Neural progenitor cell (in vitro differentiated cells): ENCODE measurements around the gene SERPINA6. TPM values are rescaled to one million over a fixed set of nuclear protein-coding genes. Genes with fewer than 3 reads are reported as not detected.

Experiments
- DNase-seq: peaks from one replicate; pipeline ENCODE4 v3.0.0-alpha.2; 2016; ENCODE audit warnings: low spot score
- H2AFZ ChIP-seq: fragments of 200-600 bp; sonication (generic); replicated peaks from 2 replicates; pipeline ENCODE4 v1.6.1; 2016; ENCODE audit warnings: antibody characterized with exemption
- H3F3A ChIP-seq: fragments of 200-600 bp; sonication (generic); 2 replicates; pipeline ENCODE4 v1.6.1; 2016; ENCODE audit warnings: antibody characterized with exemption, low read depth
- H3K27ac ChIP-seq: fragments of 200-600 bp; sonication (generic); 2 replicates; pipeline ENCODE4 v1.5.1; 2016; ENCODE audit warnings: mild to moderate bottlenecking
- H3K27me3 ChIP-seq: fragments of 200-600 bp; sonication (generic); 2 replicates; pipeline ENCODE4 v1.6.1; 2016; ENCODE audit warnings: mild to moderate bottlenecking, moderate library complexity
- H3K36me3 ChIP-seq: fragments of 200-600 bp; sonication (generic); 2 replicates; pipeline ENCODE4 v1.5.1; 2016
- H3K4me1 ChIP-seq: fragments of 200-600 bp; sonication (generic); 2 replicates; pipeline ENCODE4 v1.6.1; 2016; ENCODE audit warnings: mixed run types
- H3K4me2 ChIP-seq: fragments of 200-600 bp; sonication (generic); 2 replicates; pipeline ENCODE4 v1.6.1; 2016
- H3K4me3 ChIP-seq: fragments of 200-600 bp; sonication (generic); 2 replicates; pipeline ENCODE4 v1.5.1; 2016
- H3K79me2 ChIP-seq: fragments of 200-600 bp; sonication (generic); 2 replicates; pipeline ENCODE4 v1.6.1; 2016; ENCODE audit warnings: low read depth
- H3K9ac ChIP-seq: fragments of 200-600 bp; sonication (generic); 2 replicates; pipeline ENCODE4 v1.6.1; 2016
- H3K9me3 ChIP-seq: fragments of 200-600 bp; sonication (generic); 2 replicates; pipeline ENCODE4 v1.5.1; 2016; ENCODE audit warnings: low read depth
- H4K20me1 ChIP-seq: fragments of 200-600 bp; sonication (generic); 2 replicates; pipeline ENCODE4 v1.6.1; 2016; ENCODE audit warnings: low read depth
- H3K27ac Mint-ChIP-seq: 3 replicates; pipeline ENCODE4 v1.8.0; 2021; ENCODE audit warnings: mixed read lengths
- H3K27me3 Mint-ChIP-seq: 2 replicates; pipeline ENCODE4 v1.8.0; 2022; ENCODE audit warnings: low read depth, mild to moderate bottlenecking, inconsistent platforms, moderate library complexity, mixed read lengths; ENCODE audit not compliant: insufficient read depth
- H3K36me3 Mint-ChIP-seq: 3 replicates; pipeline ENCODE4 v1.8.0; 2021; ENCODE audit warnings: mixed read lengths
- H3K4me1 Mint-ChIP-seq: 3 replicates; pipeline ENCODE4 v1.8.0; 2021; ENCODE audit warnings: mixed read lengths
- H3K4me3 Mint-ChIP-seq: 3 replicates; pipeline ENCODE4 v1.8.0; 2021; ENCODE audit warnings: mild to moderate bottlenecking, moderate library complexity, mixed read lengths
- H3K9me3 Mint-ChIP-seq: 3 replicates; pipeline ENCODE4 v1.8.0; 2020; ENCODE audit warnings: mixed read lengths
- EZH2 ChIP-seq: fragments of 200-600 bp; sonication (generic); IDR thresholded peaks from 2 replicates; pipeline ENCODE4 v1.6.1; 2017; ENCODE audit warnings: antibody characterized with exemption, mild to moderate bottlenecking, moderate library complexity
- EZH2phosphoT487 ChIP-seq: fragments of 200-600 bp; sonication (generic); IDR thresholded peaks from 2 replicates; pipeline ENCODE4 v1.6.1; 2017; ENCODE audit warnings: antibody characterized with exemption
- total RNA-seq: library from RNA; depleted of rRNA; stranded (reverse); fragments of >200 nt; gene quantifications from 2 replicates; pipeline ENCODE4 v1.2.3, GENCODE V29; 2015; ENCODE audit warnings: low replicate concordance
- TF ChIP-seq, protein P1 (sequence below): fragments of 200-600 bp; sonication (generic); IDR thresholded peaks from 2 replicates; pipeline ENCODE4 v1.5.1; 2017; ENCODE audit warnings: antibody characterized with exemption, mild to moderate bottlenecking

The SERPINA6 gene
- total RNA-seq, 1 donor from 2014 or later = not detected

DNA sequence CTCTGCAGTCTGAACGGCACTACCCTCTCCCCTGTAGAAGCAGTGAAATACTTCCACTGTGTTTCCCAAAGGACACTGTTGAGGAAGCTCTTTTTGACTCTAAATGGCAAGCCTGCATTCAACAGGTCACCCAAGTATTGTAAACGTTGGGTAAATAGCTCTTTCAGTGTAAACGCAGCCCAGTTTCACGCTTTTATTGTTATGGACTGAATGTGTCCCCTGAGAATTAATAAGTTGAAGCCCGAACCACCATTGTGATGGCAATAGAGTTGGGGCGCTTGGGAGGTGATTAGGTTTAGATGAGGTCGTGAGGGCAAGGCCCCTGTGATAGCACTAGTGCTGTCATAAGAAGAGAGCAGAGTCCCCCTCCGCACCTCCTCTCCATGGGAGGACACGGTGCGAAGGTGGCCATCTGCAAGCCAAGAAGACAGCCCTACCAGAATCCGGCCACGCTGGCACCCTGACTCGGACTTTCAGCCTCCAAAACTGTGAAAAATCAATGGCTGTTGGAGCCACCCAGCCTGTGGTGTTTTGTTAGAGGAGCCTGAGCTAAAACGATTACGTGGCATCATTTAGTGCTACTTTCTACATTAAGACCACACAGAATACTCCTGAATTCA lies 31.1 kb downstream of the SERPINA6 start:
- TF ChIP-seq EZH2 (no peak), EZH2phosphoT487 (no peak)
- TF ChIP-seq, protein P1, sequence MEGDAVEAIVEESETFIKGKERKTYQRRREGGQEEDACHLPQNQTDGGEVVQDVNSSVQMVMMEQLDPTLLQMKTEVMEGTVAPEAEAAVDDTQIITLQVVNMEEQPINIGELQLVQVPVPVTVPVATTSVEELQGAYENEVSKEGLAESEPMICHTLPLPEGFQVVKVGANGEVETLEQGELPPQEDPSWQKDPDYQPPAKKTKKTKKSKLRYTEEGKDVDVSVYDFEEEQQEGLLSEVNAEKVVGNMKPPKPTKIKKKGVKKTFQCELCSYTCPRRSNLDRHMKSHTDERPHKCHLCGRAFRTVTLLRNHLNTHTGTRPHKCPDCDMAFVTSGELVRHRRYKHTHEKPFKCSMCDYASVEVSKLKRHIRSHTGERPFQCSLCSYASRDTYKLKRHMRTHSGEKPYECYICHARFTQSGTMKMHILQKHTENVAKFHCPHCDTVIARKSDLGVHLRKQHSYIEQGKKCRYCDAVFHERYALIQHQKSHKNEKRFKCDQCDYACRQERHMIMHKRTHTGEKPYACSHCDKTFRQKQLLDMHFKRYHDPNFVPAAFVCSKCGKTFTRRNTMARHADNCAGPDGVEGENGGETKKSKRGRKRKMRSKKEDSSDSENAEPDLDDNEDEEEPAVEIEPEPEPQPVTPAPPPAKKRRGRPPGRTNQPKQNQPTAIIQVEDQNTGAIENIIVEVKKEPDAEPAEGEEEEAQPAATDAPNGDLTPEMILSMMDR = no peak
- Mint-ChIP-seq H3K9me3 (no peaks in the 10 kb centered on the region), H3K27me3 (peaks cover 2% of the 10 kb centered on the region), H3K27ac (no peak overlapping the region), H3K4me1 (peaks cover 3% of the 10 kb centered on the region), H3K4me3 (no peak overlapping the region), H3K36me3 (no peaks in the 10 kb centered on the region)
- no peak overlapping the region for H3K9ac ChIP-seq
- H4K20me1 ChIP-seq = no peaks in the 10 kb centered on the region
- H3K4me3 ChIP-seq = no peak overlapping the region
- no peak for DNase-seq
- no peaks in the 10 kb centered on the region for H3K79me2 ChIP-seq
- no peaks in the 10 kb centered on the region for H3K36me3 ChIP-seq
- H2AFZ ChIP-seq = no peak overlapping the region
- H3K4me2 ChIP-seq = no peak overlapping the region
- no peaks in the 10 kb centered on the region for H3K27me3 ChIP-seq
- no peaks in the 10 kb centered on the region for H3F3A ChIP-seq
- H3K9me3 ChIP-seq = no peaks in the 10 kb centered on the region
- peaks cover 6% of the 10 kb centered on the region for H3K4me1 ChIP-seq
- H3K27ac ChIP-seq = no peak overlapping the region

DNA sequence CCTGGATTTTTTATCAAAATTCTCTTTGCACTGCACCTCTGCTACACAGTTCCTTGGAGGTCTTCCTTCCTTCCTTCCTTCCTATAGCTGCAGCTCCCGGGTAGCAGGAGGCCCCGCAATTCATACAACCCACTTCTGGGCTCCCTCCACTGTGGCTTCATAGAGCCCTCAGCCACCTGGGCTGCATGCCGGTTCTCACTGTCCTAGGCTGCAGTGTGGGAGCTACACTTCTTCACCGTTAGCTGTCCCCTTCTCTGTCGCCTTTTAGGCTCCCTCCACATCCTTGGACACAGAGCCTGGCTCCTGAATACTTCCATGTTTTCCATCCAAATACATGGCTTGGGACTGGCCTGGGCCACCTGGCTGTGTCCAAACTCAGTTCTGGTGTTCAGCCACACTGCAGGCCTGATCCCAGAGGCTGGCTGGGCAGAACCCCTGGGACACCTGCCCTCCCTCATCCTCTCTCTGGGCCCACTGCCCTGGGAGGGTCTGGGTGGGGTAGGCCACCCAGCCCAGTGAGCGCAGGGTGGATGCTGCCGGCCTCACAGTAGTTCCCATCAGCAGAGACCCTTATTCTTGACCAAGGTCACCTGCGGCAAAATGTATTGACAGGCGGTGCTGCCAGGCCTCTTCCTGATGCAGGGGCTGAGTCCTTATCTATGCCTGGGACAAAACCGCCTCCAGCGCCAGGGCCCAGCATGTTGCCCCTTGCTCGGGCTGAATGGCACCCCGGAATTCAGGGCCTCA lies 31.8 kb downstream of the SERPINA6 start:
- H3K4me3 ChIP-seq = no peak overlapping the region
- TF ChIP-seq EZH2 = no peak
- no peak for TF ChIP-seq EZH2phosphoT487
- TF ChIP-seq, protein P1 = no peak
- H3K4me3 Mint-ChIP-seq = no peak overlapping the region
- no peaks in the 10 kb centered on the region for H3K9me3 Mint-ChIP-seq
- no peaks in the 10 kb centered on the region for H3F3A ChIP-seq
- H3K27me3 Mint-ChIP-seq = peaks cover 2% of the 10 kb centered on the region
- H3K4me1 Mint-ChIP-seq = peaks cover 3% of the 10 kb centered on the region
- H3K4me2 ChIP-seq = no peak overlapping the region
- no peaks in the 10 kb centered on the region for H3K27me3 ChIP-seq
- H2AFZ ChIP-seq = no peak overlapping the region
- no peak overlapping the region for H3K9ac ChIP-seq
- H3K27ac ChIP-seq = no peak overlapping the region
- no peaks in the 10 kb centered on the region for H4K20me1 ChIP-seq
- DNase-seq = no peak
- no peaks in the 10 kb centered on the region for H3K36me3 Mint-ChIP-seq
- no peak overlapping the region for H3K27ac Mint-ChIP-seq
- peaks cover 6% of the 10 kb centered on the region for H3K4me1 ChIP-seq
- no peaks in the 10 kb centered on the region for H3K9me3 ChIP-seq
- no peaks in the 10 kb centered on the region for H3K79me2 ChIP-seq
- H3K36me3 ChIP-seq = no peaks in the 10 kb centered on the region

DNA sequence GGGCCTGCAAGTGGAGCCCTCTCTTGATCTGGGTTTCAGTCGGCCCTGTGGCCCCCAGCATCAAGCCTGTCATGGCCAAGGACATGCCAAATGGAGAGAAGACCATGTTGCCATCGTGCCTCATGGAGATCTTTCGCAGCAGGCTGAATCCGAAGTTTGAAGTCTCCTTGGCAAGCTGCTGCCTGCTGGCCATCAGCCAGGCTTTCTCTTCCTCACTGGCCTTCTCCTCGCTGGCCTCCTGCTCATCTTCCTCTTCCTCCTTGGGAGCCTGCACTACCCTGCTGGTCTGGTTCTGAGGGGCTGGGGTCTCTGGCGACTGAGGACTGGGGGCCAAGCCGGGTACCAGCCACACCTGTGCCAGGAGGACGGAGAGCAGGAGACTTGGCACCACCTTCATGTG lies 32.9 kb downstream of the SERPINA6 start:
- H3K4me1 Mint-ChIP-seq = peaks cover 3% of the 10 kb centered on the region
- Histone ChIP-seq H2AFZ (no peak overlapping the region), H4K20me1 (no peaks in the 10 kb centered on the region), H3F3A (no peaks in the 10 kb centered on the region), H3K4me2 (no peak overlapping the region), H3K79me2 (no peaks in the 10 kb centered on the region), H3K27me3 (no peaks in the 10 kb centered on the region), H3K4me3 (no peak overlapping the region), H3K9me3 (no peaks in the 10 kb centered on the region), H3K4me1 (peaks cover 6% of the 10 kb centered on the region), H3K9ac (no peak overlapping the region), H3K27ac (no peak overlapping the region), H3K36me3 (no peaks in the 10 kb centered on the region)
- peaks cover 2% of the 10 kb centered on the region for H3K27me3 Mint-ChIP-seq
- H3K36me3 Mint-ChIP-seq = no peaks in the 10 kb centered on the region
- H3K4me3 Mint-ChIP-seq = no peak overlapping the region
- H3K9me3 Mint-ChIP-seq = no peaks in the 10 kb centered on the region
- no peak overlapping the region for H3K27ac Mint-ChIP-seq
- no peak for DNase-seq
- TF ChIP-seq EZH2phosphoT487 (no peak), EZH2 (no peak)
- TF ChIP-seq, protein P1 = no peak
